ENCODE data around the gene C2orf92.

GRCh38 chr2:97727296-97727695 is 57.8 kb downstream of the C2orf92 start:
- TF ChIP-seq CTCF (IDR thresholded peaks at IDR 0.05) (no peak), POLR2A (IDR thresholded peaks at IDR 0.05) (no peak)
